H1 (cell line): ENCODE measurements around the gene SSTR4.

Experiments
- CBX5 ChIP-seq: fragments of 300-800, 300-1000 bp; sonication (generic); IDR thresholded peaks from 2 replicates; pipeline ENCODE4 v1.7.1; 2016; ENCODE audit warnings: antibody characterized with exemption, low read length, low read depth
- CHD2 ChIP-seq: IDR thresholded peaks from 2 replicates; pipeline ENCODE4 v1.6.1; 2012; ENCODE audit warnings: low read length, improper control_type of control experiment
- CREB1 ChIP-seq: IDR thresholded peaks from 2 replicates; pipeline ENCODE4 v1.6.1; 2012; ENCODE audit warnings: inconsistent platforms
- EZH2 ChIP-seq: fragments of 200-600 bp; sonication (generic); IDR thresholded peaks from 2 replicates; pipeline ENCODE4 v1.7.1; 2012; ENCODE audit warnings: low read depth, mild to moderate bottlenecking, moderate library complexity, low read length, inconsistent platforms; ENCODE audit not compliant: severe bottlenecking
- GABPA ChIP-seq: IDR thresholded peaks from 2 replicates; pipeline ENCODE4 v1.6.1; 2011; ENCODE audit warnings: mild to moderate bottlenecking, low read length, moderate library complexity, borderline replicate concordance; ENCODE audit not compliant: insufficient read depth
- MAX ChIP-seq: IDR thresholded peaks from 2 replicates; pipeline ENCODE4 v1.6.1; 2012; ENCODE audit warnings: inconsistent platforms
- POLR2A ChIP-seq, 2 experiments: IDR thresholded peaks; 1 replicate in 1 of 2; 2 replicates in 1 of 2; pipeline ENCODE4 v1.6.1; 2011; ENCODE audit warnings: low read depth in 2 of 2, low read length in 2 of 2, mild to moderate bottlenecking in 2 of 2; ENCODE audit errors: control extremely low read depth in 1 of 2
- TF ChIP-seq, protein P1 (sequence below), 3 experiments: IDR thresholded peaks; 1 replicate in 2 of 3; 2 replicates in 1 of 3; pipeline versions ENCODE4 v1.5.1 to v1.6.1; 2011; ENCODE audit warnings: low read length in 3 of 3, mild to moderate bottlenecking in 3 of 3, inconsistent platforms in 2 of 3, low read depth in 1 of 3, moderate library complexity in 1 of 3; ENCODE audit not compliant: insufficient read depth in 1 of 3; ENCODE audit errors: control extremely low read depth in 1 of 3

DNA sequence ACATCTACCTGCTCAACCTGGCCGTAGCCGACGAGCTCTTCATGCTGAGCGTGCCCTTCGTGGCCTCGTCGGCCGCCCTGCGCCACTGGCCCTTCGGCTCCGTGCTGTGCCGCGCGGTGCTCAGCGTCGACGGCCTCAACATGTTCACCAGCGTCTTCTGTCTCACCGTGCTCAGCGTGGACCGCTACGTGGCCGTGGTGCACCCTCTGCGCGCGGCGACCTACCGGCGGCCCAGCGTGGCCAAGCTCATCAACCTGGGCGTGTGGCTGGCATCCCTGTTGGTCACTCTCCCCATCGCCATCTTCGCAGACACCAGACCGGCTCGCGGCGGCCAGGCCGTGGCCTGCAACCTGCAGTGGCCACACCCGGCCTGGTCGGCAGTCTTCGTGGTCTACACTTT, 619 bp downstream of the SSTR4 start:
- peak; percentile 5 for TF ChIP-seq EZH2
- TF ChIP-seq CREB1: no peak
- TF ChIP-seq, protein P1, sequence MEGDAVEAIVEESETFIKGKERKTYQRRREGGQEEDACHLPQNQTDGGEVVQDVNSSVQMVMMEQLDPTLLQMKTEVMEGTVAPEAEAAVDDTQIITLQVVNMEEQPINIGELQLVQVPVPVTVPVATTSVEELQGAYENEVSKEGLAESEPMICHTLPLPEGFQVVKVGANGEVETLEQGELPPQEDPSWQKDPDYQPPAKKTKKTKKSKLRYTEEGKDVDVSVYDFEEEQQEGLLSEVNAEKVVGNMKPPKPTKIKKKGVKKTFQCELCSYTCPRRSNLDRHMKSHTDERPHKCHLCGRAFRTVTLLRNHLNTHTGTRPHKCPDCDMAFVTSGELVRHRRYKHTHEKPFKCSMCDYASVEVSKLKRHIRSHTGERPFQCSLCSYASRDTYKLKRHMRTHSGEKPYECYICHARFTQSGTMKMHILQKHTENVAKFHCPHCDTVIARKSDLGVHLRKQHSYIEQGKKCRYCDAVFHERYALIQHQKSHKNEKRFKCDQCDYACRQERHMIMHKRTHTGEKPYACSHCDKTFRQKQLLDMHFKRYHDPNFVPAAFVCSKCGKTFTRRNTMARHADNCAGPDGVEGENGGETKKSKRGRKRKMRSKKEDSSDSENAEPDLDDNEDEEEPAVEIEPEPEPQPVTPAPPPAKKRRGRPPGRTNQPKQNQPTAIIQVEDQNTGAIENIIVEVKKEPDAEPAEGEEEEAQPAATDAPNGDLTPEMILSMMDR (IDR thresholded peaks at IDR 0.05; ENCODE audit: control extremely low read depth in 1 of 3, insufficient read depth in 1 of 3, low read depth in 1 of 3, low read length in 3 of 3): no peak
- no peak for TF ChIP-seq CHD2
- TF ChIP-seq POLR2A (IDR thresholded peaks at IDR 0.05; ENCODE audit: control extremely low read depth in 1 of 2, low read depth in 2 of 2, low read length in 2 of 2): no peak
- TF ChIP-seq MAX: no peak; the same call in 1 of the 2 replicates
- TF ChIP-seq CBX5: no peak
- no peak for TF ChIP-seq GABPA
